GM19240 (cell line): ENCODE data around the gene EXOC6B.
"Not testable (repeated sequence)": the region's sequence is repeated elsewhere in the genome, so short reads cannot be mapped to it uniquely, and the experiment has no call there.

ENCODE experiments used
- DNase-seq: peaks from one replicate; pipeline ENCODE4 v3.0.0; 2011; ENCODE audit warnings: low spot score; ENCODE audit not compliant: insufficient read length

EXOC6B gene

GRCh38 chr2:72612614-72613160, 213.1 kb downstream of the EXOC6B start:
- DNase-seq, result no peak

GRCh38 chr2:72607189-72607588, 218.6 kb downstream of the EXOC6B start:
- no peak for DNase-seq

DNA sequence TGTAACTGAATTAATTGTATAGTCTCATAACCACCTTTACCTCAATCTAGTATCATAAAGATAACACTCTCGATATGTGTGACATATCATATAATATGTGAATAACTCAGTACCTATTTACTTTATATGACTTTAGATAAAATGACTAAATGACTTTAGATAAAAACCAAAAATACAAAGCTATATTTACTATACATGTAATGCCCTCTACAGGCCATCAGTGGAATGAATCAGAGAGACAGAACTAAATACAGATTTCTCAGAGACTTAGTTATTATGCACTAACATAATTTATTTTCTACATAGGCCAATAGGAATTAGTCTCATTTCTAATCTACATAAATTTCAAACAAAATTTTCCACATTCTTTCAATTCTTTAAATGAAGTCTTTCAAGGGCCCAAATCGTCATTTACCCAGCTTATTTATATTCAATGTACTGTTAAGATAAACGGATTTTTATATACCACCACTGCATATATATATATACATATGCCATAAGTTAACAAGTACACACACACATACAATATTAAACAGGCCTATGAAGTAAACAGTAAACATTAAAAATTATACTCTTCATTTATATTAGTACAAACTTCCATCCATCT, 219.9 kb downstream of the EXOC6B start:
- no peak for DNase-seq

GRCh38 chr2:72604468-72604867, 221.4 kb downstream of the EXOC6B start:
- DNase-seq, result no peak

DNA sequence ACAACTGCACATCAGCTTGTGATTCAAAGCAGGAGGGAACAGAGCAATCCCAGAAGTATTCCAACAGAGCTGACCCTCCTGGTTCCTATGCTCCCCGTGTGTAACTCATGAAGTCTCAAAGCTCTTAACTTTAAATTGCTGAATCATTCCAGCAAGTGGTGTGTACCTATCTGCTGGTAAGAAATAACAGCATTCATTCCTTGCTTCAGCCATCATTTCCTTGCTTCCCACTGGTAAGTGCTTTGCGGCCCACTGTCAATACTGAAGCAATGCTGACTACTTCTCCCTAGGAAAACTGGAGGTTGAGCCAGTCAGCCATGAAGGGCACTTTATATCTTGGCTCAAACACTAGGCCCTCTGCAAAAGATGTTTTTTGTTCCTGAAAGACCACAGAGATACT, 222.4 kb downstream of the EXOC6B start:
- DNase-seq, result no peak

- no peak for DNase-seq
Observed at GRCh38 chr2:72602711-72603110, 223.1 kb downstream of the EXOC6B start.

DNA sequence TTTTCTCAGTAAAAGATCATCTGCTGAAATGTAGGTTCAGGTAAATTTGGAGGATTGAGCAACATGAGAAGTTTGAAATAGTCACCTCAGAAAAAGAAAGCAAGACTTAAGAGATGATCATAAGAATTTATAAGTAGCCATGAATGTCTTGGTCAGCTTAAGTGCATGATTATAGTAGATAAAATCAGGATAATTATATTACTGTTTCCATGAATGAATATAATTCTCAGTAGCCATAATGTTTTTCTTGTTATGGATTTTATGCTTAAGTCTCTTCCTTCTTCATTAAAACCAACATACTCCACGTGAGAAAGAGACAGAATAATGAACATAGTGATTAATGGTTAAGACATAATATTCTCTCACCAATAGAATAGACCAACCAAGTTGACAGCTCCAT, 223.7 kb downstream of the EXOC6B start:
- DNase-seq, result no peak

GRCh38 chr2:72583836-72584235, 242.0 kb downstream of the EXOC6B start:
- not testable (repeated sequence) for DNase-seq

GRCh38 chr2:72583376-72583775, 242.5 kb downstream of the EXOC6B start:
- no peak for DNase-seq

DNA sequence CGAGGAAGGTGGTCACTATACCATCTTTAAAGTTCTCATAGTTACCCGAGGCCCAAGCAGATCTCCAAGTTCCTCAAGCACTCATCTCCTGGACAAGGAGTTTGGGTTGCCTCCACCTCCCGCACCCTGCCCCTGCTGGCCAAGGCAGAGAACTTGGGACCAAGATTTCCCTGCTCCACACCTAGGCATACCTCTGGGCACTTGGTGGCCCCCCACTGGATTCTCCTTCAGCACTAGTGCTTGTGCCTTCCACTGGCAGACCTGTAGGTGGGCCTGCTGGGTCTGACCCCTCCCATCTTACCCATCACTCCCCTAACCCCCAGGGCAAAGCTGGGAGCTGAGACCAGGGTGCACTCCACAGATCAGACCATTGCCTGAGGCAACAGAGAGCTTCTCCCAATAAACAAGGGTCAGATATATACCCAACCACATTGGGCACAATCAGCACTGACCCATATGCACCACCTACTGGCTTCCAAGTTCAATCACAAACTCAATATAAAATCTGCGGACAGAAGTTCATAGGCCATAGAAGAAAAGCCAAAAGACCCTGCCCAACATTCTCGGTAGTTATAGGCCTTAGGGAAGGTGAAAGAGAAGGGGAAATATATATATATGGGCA, 244.2 kb downstream of the EXOC6B start:
- no peak for DNase-seq

DNA sequence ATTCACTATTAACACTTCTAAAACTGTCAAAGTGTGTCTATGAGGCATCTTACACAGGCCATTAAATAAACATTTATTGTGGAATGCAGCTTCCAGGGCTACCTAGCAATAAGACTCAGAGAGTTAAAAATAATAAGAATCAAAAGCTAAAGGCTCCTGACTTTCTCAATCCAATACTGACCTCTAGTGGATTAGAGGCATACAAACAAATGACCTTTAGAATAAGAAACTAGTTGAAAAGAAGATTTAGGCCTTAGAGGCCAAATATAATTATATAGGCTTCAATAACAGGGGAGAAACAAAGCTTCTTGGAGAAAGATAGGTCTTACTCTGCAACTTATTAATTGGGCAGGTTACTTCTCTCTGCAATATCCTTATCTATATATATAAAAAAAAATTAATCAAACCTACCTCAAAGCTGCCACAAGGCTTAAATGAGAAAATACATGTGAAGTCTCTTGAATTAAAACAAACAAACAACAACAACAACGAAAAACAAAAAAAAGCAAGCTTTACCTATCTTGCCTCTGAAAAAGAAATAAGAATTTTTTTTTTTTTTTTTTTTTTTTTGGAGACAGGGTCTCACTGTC, 246.1 kb downstream of the EXOC6B start:
- no peak for DNase-seq

DNA sequence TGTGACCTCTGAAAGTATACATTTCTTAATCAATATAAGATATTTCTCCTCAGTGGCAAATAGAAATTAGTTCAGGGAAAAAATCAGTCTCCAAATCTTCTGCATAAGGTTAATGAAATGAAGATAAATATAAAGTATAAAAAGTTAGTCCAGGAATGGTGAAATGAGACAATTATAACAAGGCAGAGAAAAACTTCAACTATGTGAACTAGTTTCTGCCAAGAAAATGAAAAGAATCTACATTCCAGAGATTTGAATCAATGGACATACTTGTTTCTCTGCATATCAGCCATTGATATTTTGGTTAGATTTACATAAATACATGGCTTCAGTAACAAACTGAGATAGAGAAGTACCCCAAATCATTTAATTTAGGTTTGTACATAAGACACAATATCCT, 249.0 kb downstream of the EXOC6B start:
- DNase-seq, result no peak

- DNase-seq, result no peak
Observed at GRCh38 chr2:72576459-72576858, 249.4 kb downstream of the EXOC6B start.

DNA sequence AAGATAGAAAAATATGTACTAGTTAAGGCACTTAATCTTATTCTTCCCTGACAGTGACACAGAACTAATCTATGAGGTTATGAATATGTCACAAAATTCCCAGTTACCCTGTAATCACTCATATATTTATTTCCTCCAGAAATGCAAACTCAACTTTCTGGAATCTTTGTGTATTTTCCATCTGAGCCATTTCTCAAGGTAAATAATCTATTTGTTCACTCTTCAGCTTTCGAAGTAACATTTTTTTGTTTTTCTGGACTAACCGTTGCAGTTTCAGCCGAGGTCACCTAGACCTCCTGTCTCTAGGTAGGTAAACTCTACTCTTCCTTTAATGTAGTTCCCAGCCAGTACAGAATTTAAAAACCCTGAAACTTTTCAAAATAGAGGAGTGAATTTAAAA, 250.9 kb downstream of the EXOC6B start:
- no peak for DNase-seq

GRCh38 chr2:72573232-72573631, 252.6 kb downstream of the EXOC6B start:
- DNase-seq, result no peak

DNA sequence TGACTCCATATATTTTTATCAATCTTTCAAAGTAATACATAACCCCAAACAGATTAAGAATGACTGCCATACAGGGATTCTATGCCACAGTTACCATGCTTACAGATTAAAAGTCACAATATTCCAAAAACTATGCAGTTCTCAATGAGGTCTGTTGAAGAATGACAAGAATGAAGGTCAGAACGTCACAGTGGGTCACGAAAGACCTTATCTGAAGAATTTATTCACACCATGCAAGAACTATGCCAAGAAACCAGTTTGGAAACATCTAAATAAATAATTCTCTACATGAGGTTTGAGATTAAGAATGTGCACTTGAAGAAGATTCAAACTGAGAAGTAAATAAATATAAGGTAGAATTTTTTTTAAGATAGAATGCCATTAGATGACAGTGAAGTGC, 253.3 kb downstream of the EXOC6B start:
- no peak for DNase-seq

GRCh38 chr2:72570413-72570812, 255.4 kb downstream of the EXOC6B start:
- DNase-seq, result no peak

GRCh38 chr2:72562451-72563153, 263.2 kb downstream of the EXOC6B start:
- no peak for DNase-seq

GRCh38 chr2:72561621-72562318, 264.1 kb downstream of the EXOC6B start:
- DNase-seq, result no peak

DNA sequence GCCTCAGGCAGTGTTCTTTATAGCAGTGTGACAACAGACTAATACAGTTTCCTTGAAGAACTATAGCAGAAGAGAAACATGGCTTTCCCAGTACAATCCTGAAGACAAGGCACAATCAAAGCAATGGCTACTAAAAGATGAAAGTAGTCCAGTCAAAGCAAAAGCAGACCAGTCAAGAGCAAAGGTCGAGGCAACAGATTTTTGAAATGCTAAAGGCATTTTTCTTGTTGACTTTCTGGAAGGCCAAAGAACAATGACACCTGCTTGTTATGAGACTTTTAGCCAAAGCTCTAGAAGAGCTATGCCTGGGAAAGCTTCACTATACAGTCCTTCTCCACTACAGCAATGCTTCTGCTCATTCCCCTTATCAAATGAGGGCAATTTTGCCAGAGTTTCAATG, 269.9 kb downstream of the EXOC6B start:
- DNase-seq, result no peak

DNA sequence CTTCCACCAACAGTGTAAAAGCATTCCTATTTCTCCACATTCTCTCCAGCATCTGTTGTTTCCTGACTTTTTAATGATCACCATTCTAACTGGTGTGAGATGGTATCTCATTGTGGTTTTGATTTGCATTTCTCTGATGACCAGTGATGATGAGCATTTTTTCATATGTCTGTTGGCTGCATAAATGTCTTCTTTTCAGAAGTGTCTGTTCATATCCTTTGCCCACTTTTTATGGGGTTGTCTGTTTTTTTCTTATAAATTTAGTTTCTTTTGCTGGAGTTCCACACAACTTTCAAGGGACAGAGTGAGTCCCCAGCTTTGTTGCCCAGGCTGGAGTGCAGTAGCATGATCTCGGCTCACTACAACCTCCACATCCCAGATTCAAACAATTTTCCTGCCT, 270.5 kb downstream of the EXOC6B start:
- not testable (repeated sequence) for DNase-seq

DNA sequence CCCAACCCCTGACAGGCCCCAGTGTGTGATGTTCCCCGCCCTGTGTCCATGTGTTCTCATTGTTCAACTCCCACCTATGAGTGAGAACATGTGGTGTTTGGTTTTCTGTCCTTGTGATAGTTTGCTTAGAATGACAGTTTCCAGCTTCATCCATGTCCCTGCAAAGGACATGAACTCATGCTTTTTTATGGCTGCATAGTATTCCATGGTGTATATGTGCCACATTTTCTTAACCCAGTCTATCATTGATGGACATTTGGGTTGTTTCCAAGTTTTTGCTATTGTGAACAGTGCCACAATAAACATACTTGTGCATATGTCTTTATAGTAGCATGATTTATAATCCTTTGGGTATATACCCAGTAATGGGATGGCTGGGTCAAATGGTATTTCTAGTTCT, 270.9 kb downstream of the EXOC6B start:
- not testable (repeated sequence) for DNase-seq
